IMR-90 (cell line): ENCODE measurements around the gene GPATCH8. TPM values are rescaled to one million over a fixed set of nuclear protein-coding genes. Genes with fewer than 3 reads are reported as not detected.

ENCODE experiments used
- ATAC-seq: fragments of 200-7000 bp; cut with Tn5 transposase; 2 replicates; pipeline ENCODE4 v1.9.1; 2020; ENCODE audit warnings: low read depth, mild to moderate bottlenecking, moderate library complexity
- BruUV-seq: library from RNA; stranded (reverse); fragments of 400-500 nt; replicated peaks from 2 replicates; lab custom pipeline; 2021; lab: Mats Ljungman, UMichigan
- CTCF ChIA-PET: fragments of 300-600 bp; formaldehyde crosslinking; extraction: SDS; loops from one replicate; lab custom pipeline; 2021; ENCODE audit warnings: antibody characterized with exemption; lab: Yijun Ruan, JAX
- POLR2A ChIA-PET: fragments of 300-600 bp; sonication (Branson Sonifier 250); formaldehyde crosslinking; loops from one replicate; lab custom pipeline; 2022; ENCODE audit warnings: antibody characterized with exemption; ENCODE audit not compliant: unreplicated experiment; lab: Charles Lee
- DNase-seq: peaks from one replicate; pipeline ENCODE4 v3.0.0; 2013
- H2AFZ ChIP-seq: replicated peaks from 2 replicates; pipeline ENCODE3; 2013; ENCODE audit warnings: low read length, mild to moderate bottlenecking; ENCODE audit not compliant: poor library complexity
- H2AK5ac ChIP-seq: 2 replicates; pipeline ENCODE4 v1.6.1; 2013; ENCODE audit warnings: low read depth, low read length, inconsistent platforms
- H2AK9ac ChIP-seq: replicated peaks from 2 replicates; pipeline ENCODE3; 2013; ENCODE audit warnings: mild to moderate bottlenecking, low read depth, low read length, moderate library complexity; ENCODE audit not compliant: poor library complexity
- H2BK120ac ChIP-seq: 2 replicates; pipeline ENCODE4 v1.6.1; 2013; ENCODE audit warnings: low read depth, low read length, inconsistent platforms
- H2BK15ac ChIP-seq: 3 replicates; pipeline ENCODE4 v1.6.1; 2013; ENCODE audit warnings: low read depth, low read length, inconsistent platforms
- H2BK20ac ChIP-seq: 2 replicates; pipeline ENCODE4 v1.6.1; 2013; ENCODE audit warnings: low read depth, mild to moderate bottlenecking, inconsistent platforms, low read length, moderate library complexity
- H2BK5ac ChIP-seq: 2 replicates; pipeline ENCODE4 v1.6.1; 2013; ENCODE audit warnings: mild to moderate bottlenecking, low read depth, low read length, inconsistent platforms; ENCODE audit not compliant: poor library complexity, severe bottlenecking
- H3K14ac ChIP-seq: replicated peaks from 2 replicates; pipeline ENCODE4 v1.6.1; 2013; ENCODE audit warnings: low read depth, low read length, inconsistent platforms
- H3K18ac ChIP-seq: 2 replicates; pipeline ENCODE4 v1.6.1; 2013; ENCODE audit warnings: low read depth, low read length, control low read depth
- H3K23ac ChIP-seq: 2 replicates; pipeline ENCODE4 v1.6.1; 2013; ENCODE audit warnings: low read depth, low read length, inconsistent platforms
- H3K27ac ChIP-seq: 2 replicates; pipeline ENCODE4 v1.5.1; 2013; ENCODE audit warnings: mild to moderate bottlenecking, control low read depth, low read length; ENCODE audit not compliant: insufficient read depth
- H3K27me3 ChIP-seq: 2 replicates; pipeline ENCODE4 v1.6.1; 2013; ENCODE audit warnings: low read length; ENCODE audit not compliant: control insufficient read depth, insufficient read depth
- H3K36me3 ChIP-seq: 2 replicates; pipeline ENCODE4 v1.6.1; 2013; ENCODE audit warnings: low read length, mixed read lengths; ENCODE audit not compliant: control insufficient read depth, insufficient read depth
- H3K4ac ChIP-seq: 2 replicates; pipeline ENCODE4 v1.6.1; 2013; ENCODE audit warnings: low read depth, low read length, inconsistent platforms
- H3K4me1 ChIP-seq: 2 replicates; pipeline ENCODE4 v1.6.1; 2013; ENCODE audit warnings: low read length, mixed read lengths; ENCODE audit not compliant: control insufficient read depth, insufficient read depth
- H3K4me2 ChIP-seq: 2 replicates; pipeline ENCODE4 v1.6.1; 2013; ENCODE audit warnings: low read depth, mild to moderate bottlenecking, control low read depth, low read length, moderate library complexity
- H3K4me3 ChIP-seq: 2 replicates; pipeline ENCODE4 v1.5.1; 2013; ENCODE audit warnings: low read depth, mild to moderate bottlenecking, control low read depth, low read length, moderate library complexity; ENCODE audit not compliant: insufficient read depth
- H3K56ac ChIP-seq: 2 replicates; pipeline ENCODE4 v1.6.1; 2013; ENCODE audit warnings: low read length, inconsistent platforms; ENCODE audit not compliant: insufficient read depth; ENCODE audit errors: extremely low read depth
- H3K79me1 ChIP-seq, 2 experiments: 2 replicates each; pipeline ENCODE4 v1.6.1; 2013; ENCODE audit warnings: low read length in 2 of 2, inconsistent platforms in 1 of 2, low read depth in 1 of 2
- H3K9ac ChIP-seq: 2 replicates; pipeline ENCODE4 v1.6.1; 2013; ENCODE audit warnings: low read depth, low read length, control low read depth
- H3K9me1 ChIP-seq: 2 replicates; pipeline ENCODE4 v1.6.1; 2013; ENCODE audit warnings: low read length, inconsistent platforms; ENCODE audit not compliant: insufficient read depth
- H3K9me3 ChIP-seq: 2 replicates; pipeline ENCODE4 v1.6.1; 2013; ENCODE audit warnings: low read length; ENCODE audit not compliant: control insufficient read depth, insufficient read depth
- H4K20me1 ChIP-seq: 2 replicates; pipeline ENCODE4 v1.6.1; 2013; ENCODE audit warnings: low read length, inconsistent platforms; ENCODE audit not compliant: insufficient read depth
- H4K5ac ChIP-seq: 2 replicates; pipeline ENCODE4 v1.6.1; 2013; ENCODE audit warnings: mild to moderate bottlenecking, low read depth, low read length, control low read depth
- H4K8ac ChIP-seq, 2 experiments: 2 replicates each; pipeline ENCODE4 v1.6.1; 2013; ENCODE audit warnings: low read depth in 2 of 2, low read length in 2 of 2, control low read depth in 1 of 2, inconsistent platforms in 1 of 2
- H4K91ac ChIP-seq: 2 replicates; pipeline ENCODE4 v1.6.1; 2013; ENCODE audit warnings: low read depth, low read length, inconsistent platforms; ENCODE audit not compliant: insufficient read depth
- BHLHE40 ChIP-seq: fragments of 150-350 bp; IDR thresholded peaks from 2 replicates; pipeline ENCODE4 v1.6.1; 2016; ENCODE audit warnings: mild to moderate bottlenecking, low read depth, low read length
- CTCF ChIP-seq: conservative IDR thresholded peaks from 2 replicates; pipeline ENCODE4 v1.5.1; 2012; ENCODE audit warnings: mild to moderate bottlenecking, low read depth, low read length, improper control_type of control experiment
- MAFK ChIP-seq: IDR thresholded peaks from 2 replicates; pipeline ENCODE4 v1.6.1; 2012; ENCODE audit warnings: low read depth, low read length, improper control_type of control experiment
- MAZ ChIP-seq: IDR thresholded peaks from 2 replicates; pipeline ENCODE4 v1.6.1; 2012; ENCODE audit warnings: low read depth, mild to moderate bottlenecking, low read length, improper control_type of control experiment, moderate library complexity, borderline replicate concordance
- NFE2L2 ChIP-seq: fragments of 150-350 bp; IDR thresholded peaks from 2 replicates; pipeline ENCODE4 v1.6.1; 2016; ENCODE audit warnings: low read depth, mild to moderate bottlenecking, low read length
- RAD21 ChIP-seq: IDR thresholded peaks from 2 replicates; pipeline ENCODE4 v1.6.1; 2012; ENCODE audit warnings: low read length, improper control_type of control experiment
- SMC3 ChIP-seq: fragments of 150-350 bp; IDR thresholded peaks from 2 replicates; pipeline ENCODE4 v1.6.1; 2016; ENCODE audit warnings: low read depth, mild to moderate bottlenecking, antibody characterized with exemption, low read length, moderate library complexity
- WGBS, 2 experiments: methylation state at CpG; one replicate each; pipeline versions ENCODE4 v1.1.5 to v1.1.7; 2013; ENCODE audit warnings: missing lambda C conversion rate in 2 of 2; ENCODE audit not compliant: insufficient read length in 1 of 2; ENCODE audit errors: extremely low coverage in 2 of 2; 5-methylcytosine and 5-hydroxymethylcytosine counted together
- dilution Hi-C: fragments of 300-500 bp; cut with HindIII; formaldehyde crosslinking; loops from one replicate; pipeline ENCODE4 v1.14.3; 2018; ENCODE audit warnings: low sequenced_read_pairs; ENCODE audit not compliant: unreplicated experiment
- in situ Hi-C: fragments of 300-500 bp; cut with MboI; formaldehyde crosslinking; loops from 3 replicates; pipeline ENCODE4 v1.14.3; 2019; ENCODE audit warnings: low sequenced_read_pairs, inconsistent platforms, mixed read lengths
- intact Hi-C: fragments of 100-400 bp; cut with micrococcal nuclease; formaldehyde crosslinking; loops from 2 replicates; pipeline ENCODE4 v1.10.0; 2022
- polyA plus RNA-seq, 3 experiments: library from polyadenylated mRNA; depleted of rRNA; stranded (reverse); fragments of >200 nt; gene quantifications; 2 replicates each; pipeline ENCODE4 v1.2.3, GENCODE V29; 2012; ENCODE audit warnings: low replicate concordance in 1 of 3
- total RNA-seq: library from RNA; depleted of rRNA; stranded (reverse); fragments of >200 nt; gene quantifications from 2 replicates; pipeline ENCODE4 v1.2.3, GENCODE V29; 2012
- TF ChIP-seq, protein P1 (sequence below): fragments of 150-350 bp; IDR thresholded peaks from 2 replicates; pipeline ENCODE4 v1.6.1; 2016; ENCODE audit warnings: low read depth, mild to moderate bottlenecking, low read length, moderate library complexity, borderline replicate concordance

The GPATCH8 gene
- total and polyA plus RNA-seq, 2 of the 4 experiments (the other 2 are of a cell fraction): 8.8 to 13.2 TPM

DNA sequence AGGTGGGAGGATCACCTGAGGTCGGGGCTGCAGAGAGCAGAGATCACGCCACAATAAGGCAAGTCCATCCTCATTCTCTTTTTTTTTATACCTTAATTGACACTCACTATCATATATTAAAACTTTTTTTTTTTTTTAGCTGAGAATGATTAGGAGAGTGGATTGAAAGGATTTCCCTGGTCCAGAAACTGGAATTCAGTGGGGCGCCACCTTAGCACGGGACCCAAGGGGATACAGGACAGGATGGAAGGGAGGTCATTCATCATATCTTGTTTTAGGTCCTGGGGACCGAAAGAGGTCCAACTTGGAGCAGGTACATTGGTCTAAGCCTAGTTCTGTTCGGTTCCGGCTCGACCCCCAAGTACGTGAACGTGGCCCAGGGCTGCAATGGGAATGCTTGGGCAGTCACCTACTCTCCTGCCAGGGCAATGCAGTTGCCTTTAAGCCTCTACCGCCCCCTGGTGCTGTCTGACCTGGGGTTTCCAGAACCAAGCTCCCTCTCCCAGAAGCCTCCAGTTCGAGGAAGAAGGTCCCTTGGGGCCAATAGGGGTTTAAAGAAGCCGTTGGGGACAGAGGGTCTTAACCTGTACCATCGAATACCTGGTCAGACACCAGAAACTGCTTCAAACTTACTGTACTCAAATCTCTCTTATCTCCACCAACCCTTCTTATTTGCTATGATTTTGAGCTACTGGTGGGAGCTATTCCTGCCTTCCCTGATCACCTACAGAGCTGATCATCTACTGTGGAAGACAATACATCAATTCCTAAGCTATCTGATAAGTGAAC lies 19.9 kb upstream of the GPATCH8 start:
- H4K20me1 ChIP-seq: no peaks in the 10 kb centered on the region
- no peak overlapping the region for H3K4me2 ChIP-seq
- H4K5ac ChIP-seq: peak overlapping the region; percentile 77
- H3K56ac ChIP-seq: no peak overlapping the region
- H3K9ac ChIP-seq: no peak overlapping the region
- no peaks in the 10 kb centered on the region for H3K27me3 ChIP-seq
- peak overlapping the region; percentile 56 for H2AFZ ChIP-seq
- no peak overlapping the region for H2BK15ac ChIP-seq
- H2BK20ac ChIP-seq: no peak overlapping the region
- ATAC-seq (peak; percentile 91), DNase-seq (peak; percentile 61)
- H3K4me3 ChIP-seq: no peak overlapping the region
- no peak overlapping the region for H2AK9ac ChIP-seq
- peak overlapping the region; percentile 18 to 67; a peak in 3 of 4 replicates for H4K8ac ChIP-seq
- no peak overlapping the region for H3K27ac ChIP-seq
- in situ Hi-C loops: loop anchor here (25.0 kb wide), 1 partner anchor 311 kb away; the partner anchor contains the start of gene UBTF
- no peak overlapping the region for H2AK5ac ChIP-seq
- no peaks in the 10 kb centered on the region for H3K36me3 ChIP-seq
- ChIA-PET POLR2A (no interaction called here), CTCF (interaction anchor here (0.6 to 2.3 kb wide), 14 partner anchors 9 to 313 kb away, joined by 3 to 11 read pairs (median 4); partner anchors contain the start of gene GPATCH8)
- H3K18ac ChIP-seq: no peak overlapping the region
- H3K14ac ChIP-seq: no peak overlapping the region
- H3K4me1 ChIP-seq: peaks cover under 1% of the 10 kb centered on the region
- intact Hi-C loops: loop anchor here (1.0 to 5.0 kb wide), 3 partner anchors 123 to 321 kb away; no protein-coding TSS in a partner anchor
- WGBS, 2 experiments: 58% methylated on average over 6 of the region's 14 CpGs; no CpG with 5 or more reads in 1 of the 2 experiments
- H3K23ac ChIP-seq: no peak overlapping the region
- H3K9me1 ChIP-seq: no peaks in the 10 kb centered on the region
- no peak overlapping the region for H4K91ac ChIP-seq
- dilution Hi-C loops: no loop called here
- BruUV-seq: no TSS peak
- H2BK120ac ChIP-seq: no peak overlapping the region
- H3K79me1 ChIP-seq: no peaks in the 10 kb centered on the region
- H3K4ac ChIP-seq: no peak overlapping the region
- no peak overlapping the region for H2BK5ac ChIP-seq
- no peaks in the 10 kb centered on the region for H3K9me3 ChIP-seq
- TF ChIP-seq, protein P1, sequence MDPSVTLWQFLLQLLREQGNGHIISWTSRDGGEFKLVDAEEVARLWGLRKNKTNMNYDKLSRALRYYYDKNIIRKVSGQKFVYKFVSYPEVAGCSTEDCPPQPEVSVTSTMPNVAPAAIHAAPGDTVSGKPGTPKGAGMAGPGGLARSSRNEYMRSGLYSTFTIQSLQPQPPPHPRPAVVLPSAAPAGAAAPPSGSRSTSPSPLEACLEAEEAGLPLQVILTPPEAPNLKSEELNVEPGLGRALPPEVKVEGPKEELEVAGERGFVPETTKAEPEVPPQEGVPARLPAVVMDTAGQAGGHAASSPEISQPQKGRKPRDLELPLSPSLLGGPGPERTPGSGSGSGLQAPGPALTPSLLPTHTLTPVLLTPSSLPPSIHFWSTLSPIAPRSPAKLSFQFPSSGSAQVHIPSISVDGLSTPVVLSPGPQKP: no peak
- no peak for TF ChIP-seq MAFK
- TF ChIP-seq MAZ: no peak
- TF ChIP-seq CTCF: peak; percentile 76
- TF ChIP-seq NFE2L2: no peak
- TF ChIP-seq RAD21: peak; percentile 80
- TF ChIP-seq BHLHE40: no peak
- TF ChIP-seq SMC3: peak; percentile 87
